ENCODE measurements around the gene FAM78A.
"Not testable (repeated sequence)": the region's sequence is repeated elsewhere in the genome, so short reads cannot be mapped to it uniquely, and the experiment has no call there.

DNA sequence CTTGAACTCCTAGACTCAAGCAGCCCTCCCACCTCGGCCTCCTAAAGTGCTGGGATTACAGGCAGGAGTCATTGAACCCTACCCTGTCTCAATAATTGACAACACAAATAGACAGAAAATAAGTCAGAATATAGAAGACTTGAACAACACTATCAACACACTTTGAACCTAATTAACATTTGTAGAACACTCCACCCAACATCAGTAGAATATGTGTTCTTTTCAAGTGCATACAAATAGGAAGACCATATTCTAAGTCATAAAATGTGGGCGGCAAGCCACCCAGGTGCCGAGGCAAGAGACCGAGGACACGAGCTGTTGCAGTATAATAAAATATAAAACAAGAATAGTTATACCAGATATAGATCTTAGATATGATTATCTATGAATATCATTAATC lies 32.0 kb downstream of the FAM78A start:
- not testable (repeated sequence) for TF ChIP-seq POLR2A, POLR2AphosphoS5 (IDR thresholded peaks at IDR 0.05)
- TF ChIP-seq, protein P1, sequence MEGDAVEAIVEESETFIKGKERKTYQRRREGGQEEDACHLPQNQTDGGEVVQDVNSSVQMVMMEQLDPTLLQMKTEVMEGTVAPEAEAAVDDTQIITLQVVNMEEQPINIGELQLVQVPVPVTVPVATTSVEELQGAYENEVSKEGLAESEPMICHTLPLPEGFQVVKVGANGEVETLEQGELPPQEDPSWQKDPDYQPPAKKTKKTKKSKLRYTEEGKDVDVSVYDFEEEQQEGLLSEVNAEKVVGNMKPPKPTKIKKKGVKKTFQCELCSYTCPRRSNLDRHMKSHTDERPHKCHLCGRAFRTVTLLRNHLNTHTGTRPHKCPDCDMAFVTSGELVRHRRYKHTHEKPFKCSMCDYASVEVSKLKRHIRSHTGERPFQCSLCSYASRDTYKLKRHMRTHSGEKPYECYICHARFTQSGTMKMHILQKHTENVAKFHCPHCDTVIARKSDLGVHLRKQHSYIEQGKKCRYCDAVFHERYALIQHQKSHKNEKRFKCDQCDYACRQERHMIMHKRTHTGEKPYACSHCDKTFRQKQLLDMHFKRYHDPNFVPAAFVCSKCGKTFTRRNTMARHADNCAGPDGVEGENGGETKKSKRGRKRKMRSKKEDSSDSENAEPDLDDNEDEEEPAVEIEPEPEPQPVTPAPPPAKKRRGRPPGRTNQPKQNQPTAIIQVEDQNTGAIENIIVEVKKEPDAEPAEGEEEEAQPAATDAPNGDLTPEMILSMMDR (IDR thresholded peaks at IDR 0.05): not testable (repeated sequence)

Data from sigmoid colon (tissue), 4 donors.